ENCODE results near the gene NIPAL3.

DNA sequence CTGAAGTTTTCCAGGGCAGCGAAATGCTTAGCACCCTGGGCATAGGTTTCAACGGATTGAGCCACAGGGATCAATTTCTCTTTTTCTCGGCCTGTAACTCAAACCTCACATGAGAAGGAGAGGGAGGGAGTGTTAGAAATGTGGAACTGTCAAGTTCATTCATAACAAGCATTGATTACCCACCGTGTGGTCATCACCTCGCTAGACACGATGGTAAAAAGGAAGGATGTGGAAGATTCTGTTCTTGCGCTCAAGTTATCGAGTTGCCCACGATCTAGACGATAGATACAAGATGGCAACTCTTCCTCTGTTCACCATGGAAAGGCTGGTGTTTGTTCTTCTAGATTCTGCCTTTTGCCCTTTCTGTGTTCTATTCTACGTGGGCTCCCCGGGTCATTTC lies 83.0 kb downstream of the NIPAL3 start:
- TF ChIP-seq, protein P1, sequence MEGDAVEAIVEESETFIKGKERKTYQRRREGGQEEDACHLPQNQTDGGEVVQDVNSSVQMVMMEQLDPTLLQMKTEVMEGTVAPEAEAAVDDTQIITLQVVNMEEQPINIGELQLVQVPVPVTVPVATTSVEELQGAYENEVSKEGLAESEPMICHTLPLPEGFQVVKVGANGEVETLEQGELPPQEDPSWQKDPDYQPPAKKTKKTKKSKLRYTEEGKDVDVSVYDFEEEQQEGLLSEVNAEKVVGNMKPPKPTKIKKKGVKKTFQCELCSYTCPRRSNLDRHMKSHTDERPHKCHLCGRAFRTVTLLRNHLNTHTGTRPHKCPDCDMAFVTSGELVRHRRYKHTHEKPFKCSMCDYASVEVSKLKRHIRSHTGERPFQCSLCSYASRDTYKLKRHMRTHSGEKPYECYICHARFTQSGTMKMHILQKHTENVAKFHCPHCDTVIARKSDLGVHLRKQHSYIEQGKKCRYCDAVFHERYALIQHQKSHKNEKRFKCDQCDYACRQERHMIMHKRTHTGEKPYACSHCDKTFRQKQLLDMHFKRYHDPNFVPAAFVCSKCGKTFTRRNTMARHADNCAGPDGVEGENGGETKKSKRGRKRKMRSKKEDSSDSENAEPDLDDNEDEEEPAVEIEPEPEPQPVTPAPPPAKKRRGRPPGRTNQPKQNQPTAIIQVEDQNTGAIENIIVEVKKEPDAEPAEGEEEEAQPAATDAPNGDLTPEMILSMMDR (IDR thresholded peaks at IDR 0.05; ENCODE audit: insufficient read depth, low read length) = no peak
- TF ChIP-seq POLR2AphosphoS5 (IDR thresholded peaks at IDR 0.05; ENCODE audit: low read depth) = no peak
